Measurements from ENCODE around the gene FITM2. TPM values are rescaled to one million over a fixed set of nuclear protein-coding genes. Genes with fewer than 3 reads are reported as not detected.
A peak's percentile ranks its signal among the peaks of the same experiment; 100 is the strongest.

FITM2 gene
- total and polyA plus RNA-seq, 2 experiments from 2014 or later, result 4.6 to 6.7 TPM

DNA sequence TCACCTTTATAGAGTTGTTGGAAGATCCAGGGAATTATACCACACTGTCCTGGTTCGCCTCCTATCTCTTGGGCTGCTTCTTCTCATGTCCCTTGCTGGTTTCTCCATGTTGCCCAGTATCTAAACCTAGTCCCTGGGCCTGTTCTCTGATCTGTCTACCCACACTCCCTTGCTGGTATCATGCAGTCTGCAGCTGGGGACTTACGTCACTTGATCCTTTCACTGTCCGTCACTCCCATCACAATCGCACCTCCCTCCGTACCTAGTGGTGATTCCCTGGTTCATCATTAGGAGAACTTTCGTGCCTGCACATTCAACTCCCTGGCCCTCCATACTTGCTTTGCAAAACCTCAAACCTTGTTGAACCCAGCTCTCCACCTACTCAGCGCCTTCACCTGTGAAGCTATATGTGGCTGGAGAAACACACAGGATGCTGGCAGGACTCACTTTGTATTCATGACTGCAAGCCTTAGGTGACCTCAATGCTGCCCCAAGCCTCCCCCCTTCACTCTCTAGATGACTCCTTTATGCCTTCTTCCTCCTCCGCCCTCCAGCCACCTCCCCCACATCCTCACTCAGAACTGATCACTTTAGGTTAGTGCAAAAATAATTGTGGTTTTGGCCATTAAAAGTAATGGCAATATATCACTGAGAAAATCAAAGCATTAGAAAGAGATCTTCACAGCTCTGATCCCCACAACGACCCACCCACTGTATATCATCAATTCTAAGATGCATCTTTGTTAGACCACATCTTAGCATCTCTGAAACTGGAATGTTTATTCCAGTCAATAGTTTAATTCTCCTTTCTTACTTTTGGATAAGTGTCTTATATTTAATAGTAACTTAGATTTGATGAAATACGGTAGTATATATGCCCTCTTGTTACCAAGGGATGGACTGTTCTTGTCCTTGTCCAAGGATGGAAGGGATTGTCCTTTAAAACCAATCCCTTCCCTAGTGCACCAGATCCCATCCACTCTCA lies 37.5 kb downstream of the FITM2 start:
- Histone ChIP-seq H3K4me2 (no peak overlapping the region), H4K20me1 (ENCODE audit: insufficient read depth, poor library complexity, severe bottlenecking) (no peaks in the 10 kb centered on the region), H3K36me3 (replicated peaks; ENCODE audit: insufficient read depth, low read depth) (no peaks in the 10 kb centered on the region), H3K9me2 (replicated peaks; ENCODE audit: insufficient read depth) (no peaks in the 10 kb centered on the region), H3K4me3 (no peak overlapping the region), H2AFZ (no peak overlapping the region), H3K79me2 (no peaks in the 10 kb centered on the region), H3K27ac (no peak overlapping the region), H3K27me3 (no peaks in the 10 kb centered on the region), H3K4me1 (ENCODE audit: insufficient read depth) (no peaks in the 10 kb centered on the region), H3K9me3 (ENCODE audit: low read depth) (no peaks in the 10 kb centered on the region)
- 93% methylated on average over 10 of the region's 10 CpGs for WGBS (ENCODE audit: low lambda C conversion rate, missing lambda C conversion rate)
- DNase-seq (ENCODE audit: low spot score), result no peak
- TF ChIP-seq CTCF (IDR thresholded peaks at IDR 0.05; ENCODE audit: poor library complexity), result no peak
- no peak for TF ChIP-seq EZH2phosphoT487 (IDR thresholded peaks at IDR 0.05; ENCODE audit: low read depth, severe bottlenecking, unreplicated experiment)
- no peak for TF ChIP-seq EZH2 (IDR thresholded peaks at IDR 0.05; ENCODE audit: borderline replicate concordance)

GRCh38 chr20:44271915-44272663 lies 38.9 kb downstream of the FITM2 start:
- no peak overlapping the region for H3K4me2 ChIP-seq
- H2AFZ ChIP-seq, result no peak overlapping the region
- H3K27ac ChIP-seq, result no peak overlapping the region
- no peaks in the 10 kb centered on the region for H3K27me3 ChIP-seq
- no peak overlapping the region for H3K4me3 ChIP-seq
- no peak for TF ChIP-seq EZH2phosphoT487 (IDR thresholded peaks at IDR 0.05; ENCODE audit: low read depth, severe bottlenecking, unreplicated experiment)
- TF ChIP-seq EZH2 (IDR thresholded peaks at IDR 0.05; ENCODE audit: borderline replicate concordance), result no peak
- peak; percentile 16 for TF ChIP-seq CTCF (IDR thresholded peaks at IDR 0.05; ENCODE audit: poor library complexity)
- no peaks in the 10 kb centered on the region for H3K79me2 ChIP-seq
- no peaks in the 10 kb centered on the region for H3K9me2 ChIP-seq (replicated peaks; ENCODE audit: insufficient read depth)
- no peak for DNase-seq (ENCODE audit: low spot score)
- WGBS (ENCODE audit: low lambda C conversion rate, missing lambda C conversion rate), result 63% methylated on average over 14 of the region's 14 CpGs
- H3K9me3 ChIP-seq (ENCODE audit: low read depth), result no peaks in the 10 kb centered on the region
- no peaks in the 10 kb centered on the region for H3K36me3 ChIP-seq (replicated peaks; ENCODE audit: insufficient read depth, low read depth)
- no peaks in the 10 kb centered on the region for H3K4me1 ChIP-seq (ENCODE audit: insufficient read depth)
- H4K20me1 ChIP-seq (ENCODE audit: insufficient read depth, poor library complexity, severe bottlenecking), result no peaks in the 10 kb centered on the region

DNA sequence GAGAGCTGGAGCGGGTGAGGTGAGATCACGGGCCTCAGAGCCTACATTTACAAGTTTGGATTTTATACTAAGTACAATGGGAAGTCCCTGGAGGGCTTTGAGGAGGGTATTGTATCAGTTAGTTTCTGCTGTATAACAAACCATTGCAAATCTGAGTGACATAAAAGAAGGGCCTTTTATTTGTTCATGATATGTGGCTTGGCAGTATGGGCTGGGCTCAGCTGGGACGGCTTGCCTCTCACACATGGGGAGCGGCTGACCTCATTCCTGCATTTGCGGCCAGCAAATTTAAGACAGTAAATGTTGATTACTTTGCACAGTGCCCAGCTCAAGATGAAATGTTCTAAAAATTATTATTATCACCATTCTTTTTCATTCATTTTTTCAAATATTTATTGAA lies 42.2 kb downstream of the FITM2 start:
- no peak overlapping the region for H2AFZ ChIP-seq
- no peaks in the 10 kb centered on the region for H3K27me3 ChIP-seq
- no peak for DNase-seq (ENCODE audit: low spot score)
- H3K9me3 ChIP-seq (ENCODE audit: low read depth), result no peaks in the 10 kb centered on the region
- no peaks in the 10 kb centered on the region for H3K36me3 ChIP-seq (replicated peaks; ENCODE audit: insufficient read depth, low read depth)
- WGBS (ENCODE audit: low lambda C conversion rate, missing lambda C conversion rate), result 90% methylated on average over 5 of the region's 5 CpGs
- H4K20me1 ChIP-seq (ENCODE audit: insufficient read depth, poor library complexity, severe bottlenecking), result no peaks in the 10 kb centered on the region
- H3K4me2 ChIP-seq, result no peak overlapping the region
- no peaks in the 10 kb centered on the region for H3K79me2 ChIP-seq
- H3K9me2 ChIP-seq (replicated peaks; ENCODE audit: insufficient read depth), result no peaks in the 10 kb centered on the region
- H3K4me1 ChIP-seq (ENCODE audit: insufficient read depth), result no peaks in the 10 kb centered on the region
- TF ChIP-seq EZH2 (IDR thresholded peaks at IDR 0.05; ENCODE audit: borderline replicate concordance) (no peak), CTCF (IDR thresholded peaks at IDR 0.05; ENCODE audit: poor library complexity) (no peak), EZH2phosphoT487 (IDR thresholded peaks at IDR 0.05; ENCODE audit: low read depth, severe bottlenecking, unreplicated experiment) (no peak)
- H3K27ac ChIP-seq, result no peak overlapping the region
- no peak overlapping the region for H3K4me3 ChIP-seq

Measured in hepatocyte (in vitro differentiated cells).